ENCODE results near the gene SELENOT.

GRCh38 chr3:150564243-150564642 lies 38.9 kb upstream of the SELENOT start:
- no peak for TF ChIP-seq CTCF (IDR thresholded peaks at IDR 0.05; ENCODE audit: low read depth, low read length, missing input control)
- TF ChIP-seq RAD21 (IDR thresholded peaks at IDR 0.05): no peak
- no peak for TF ChIP-seq TAF1 (conservative IDR thresholded peaks at IDR 0.05)
- no peak for TF ChIP-seq REST (IDR thresholded peaks at IDR 0.05)
- TF ChIP-seq YY1 (IDR thresholded peaks at IDR 0.05): no peak
- TF ChIP-seq GABPA (IDR thresholded peaks at IDR 0.05 in 1 of 2, conservative IDR thresholded peaks at IDR 0.05 in 1 of 2): no peak
- TF ChIP-seq ATF3 (IDR thresholded peaks at IDR 0.05): no peak
- no peak for TF ChIP-seq HNF4A (conservative IDR thresholded peaks at IDR 0.05)
- TF ChIP-seq MAX (IDR thresholded peaks at IDR 0.05): no peak
